ENCODE measurements around the gene FSTL5.

GRCh38 chr4:161664740-161665139 is 499.1 kb downstream of the FSTL5 start:
- TF ChIP-seq POLR2AphosphoS5 (IDR thresholded peaks at IDR 0.05; ENCODE audit: low read depth) = no peak
- no peak for TF ChIP-seq NANOG (IDR thresholded peaks at IDR 0.05; ENCODE audit: borderline replicate concordance)
- TF ChIP-seq EZH2 (IDR thresholded peaks at IDR 0.05; ENCODE audit: low read depth, unreplicated experiment) = no peak
